ENCODE data around the gene LTB4R2.

GRCh38 chr14:24289649-24290280 is 20.2 kb upstream of the LTB4R2 start:
- TF ChIP-seq CTCF (conservative IDR thresholded peaks at IDR 0.05; ENCODE audit: low read depth in 2 of 2): no peak
- TF ChIP-seq EZH2 (IDR thresholded peaks at IDR 0.05; ENCODE audit: low read depth, unreplicated experiment): no peak

Data from GM23338 (cell line).